ENCODE data around the gene ZMAT2. TPM values are rescaled to one million over a fixed set of nuclear protein-coding genes. Genes with fewer than 3 reads are reported as not detected.

The ZMAT2 gene
- total and polyA plus RNA-seq, 10 of the 15 experiments (the other 5 are each of a cell fraction or from before 2014, with no cell fraction given) = 28.1 to 102 (median 42.9) TPM

DNA sequence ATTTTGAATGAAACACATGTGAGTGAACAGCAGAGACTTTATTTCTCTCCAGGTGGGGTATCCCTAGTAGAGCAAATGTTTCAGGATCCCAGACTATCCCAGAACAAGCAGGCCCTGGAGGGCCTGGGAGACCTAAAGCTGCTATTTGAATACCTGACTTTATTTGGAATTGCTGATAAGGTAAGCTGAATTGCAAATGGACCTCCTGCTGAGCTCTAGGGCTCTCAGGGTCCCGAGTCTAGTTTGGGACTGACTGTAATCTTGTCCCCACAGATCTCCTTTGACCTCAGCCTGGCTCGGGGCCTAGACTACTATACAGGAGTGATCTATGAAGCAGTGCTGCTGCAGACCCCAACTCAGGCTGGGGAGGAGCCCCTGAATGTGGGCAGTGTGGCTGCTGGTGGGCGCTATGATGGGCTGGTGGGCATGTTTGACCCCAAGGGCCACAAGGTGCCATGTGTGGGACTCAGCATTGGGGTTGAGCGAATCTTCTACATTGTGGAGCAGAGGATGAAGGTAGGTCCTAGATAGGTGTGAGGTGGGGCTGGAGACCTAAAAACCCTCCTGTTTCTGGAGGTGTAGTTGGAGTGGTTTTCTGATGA, 3.3 kb upstream of the ZMAT2 start (continued):
- TF ChIP-seq FOXM1 (IDR thresholded peaks at IDR 0.05; ENCODE audit: low read depth, low read length) (no peak), SMAD1 (IDR thresholded peaks at IDR 0.05; ENCODE audit: low read depth, partially characterized antibody) (no peak), ZNF384 (IDR thresholded peaks at IDR 0.05; ENCODE audit: borderline replicate concordance, low read depth, low read length) (no peak), TCF3 (IDR thresholded peaks at IDR 0.05; ENCODE audit: borderline replicate concordance, insufficient read depth, low read depth, low read length) (no peak), TBL1XR1 (IDR thresholded peaks at IDR 0.05; ENCODE audit: low read depth, low read length) (no peak), MYB (IDR thresholded peaks at IDR 0.05; ENCODE audit: borderline replicate concordance, low read depth, low read length) (no peak), MAX (IDR thresholded peaks at IDR 0.05; ENCODE audit: low read depth, low read length) (no peak)

DNA sequence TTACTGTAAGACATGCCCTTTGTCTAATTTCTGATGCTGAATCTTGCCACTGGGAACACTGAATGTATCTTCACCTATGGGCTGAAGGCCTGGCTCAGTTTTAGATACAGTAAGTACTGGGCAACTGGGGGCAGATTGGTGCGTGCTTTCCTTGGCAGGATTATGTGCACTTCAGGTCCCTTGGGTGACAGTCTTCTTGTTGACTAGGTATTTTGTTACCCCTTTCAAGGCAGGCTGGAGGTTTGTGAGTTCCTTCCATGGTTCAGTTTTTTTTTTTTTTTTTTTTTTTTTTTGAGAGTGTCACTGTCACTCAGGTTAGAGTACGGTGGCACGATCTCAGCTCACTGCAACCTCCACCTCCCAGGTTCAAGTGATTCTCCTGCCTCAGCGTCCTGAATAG, 7.6 kb downstream of the ZMAT2 start:
- H3K4me2 ChIP-seq (ENCODE audit: control insufficient read depth, insufficient read depth) = no peak overlapping the region
- no peak overlapping the region for H3K4me3 ChIP-seq
- ATAC-seq = no peak
- H3K9me3 ChIP-seq (replicated peaks; ENCODE audit: control insufficient read depth, insufficient read depth, low read length) = no peaks in the 10 kb centered on the region
- H2AFZ ChIP-seq (ENCODE audit: control insufficient read depth, low read depth, low read length) = no peak overlapping the region
- no peak for FAIRE-seq
- no TSS peak for BruUV-seq (replicated peaks)
- no peak overlapping the region for H3K9ac ChIP-seq (ENCODE audit: control insufficient read depth, insufficient read depth, low read length)
- H4K20me1 ChIP-seq (ENCODE audit: control insufficient read depth, insufficient read depth) = no peaks in the 10 kb centered on the region
- POLR2A ChIA-PET = no interaction called here
- no peak for DNase-seq (ENCODE audit: low read depth, low spot score)
- no peaks in the 10 kb centered on the region for H3K4me1 ChIP-seq (ENCODE audit: control insufficient read depth, insufficient read depth, low read length)
- intact Hi-C loops (cut with micrococcal nuclease; ENCODE audit: unreplicated experiment) = no loop called here
- no peaks in the 10 kb centered on the region for H3K27me3 ChIP-seq (replicated peaks in 1 of 2; ENCODE audit: control insufficient read depth in 2 of 2, insufficient read depth in 2 of 2, low read length in 1 of 2)
- H3K79me2 ChIP-seq (ENCODE audit: control insufficient read depth, insufficient read depth, low read length) = no peaks in the 10 kb centered on the region
- no peak overlapping the region for H3K27ac ChIP-seq (ENCODE audit: control insufficient read depth, insufficient read depth)
- RAD21 ChIA-PET (ENCODE audit: unreplicated experiment) = no interaction called here
- CTCF ChIA-PET = interaction anchor here (1.7 kb wide), 1 partner anchor 11 kb away, joined by 4 read pairs; no protein-coding TSS in a partner anchor
- WGBS (ENCODE audit: insufficient coverage, insufficient replicate concordance, low lambda C conversion rate, missing lambda C conversion rate) = 100% methylated on average over 3 of the region's 4 CpGs
- peaks cover 11 to 24% of the 10 kb centered on the region in 2 experiments for H3K36me3 ChIP-seq (ENCODE audit: control insufficient read depth in 2 of 2, insufficient read depth in 2 of 2, low read length in 1 of 2)
- TF ChIP-seq MLLT1 (IDR thresholded peaks at IDR 0.05) (no peak), NBN (IDR thresholded peaks at IDR 0.05) (no peak), EGR1 (IDR thresholded peaks at IDR 0.05; ENCODE audit: borderline replicate concordance in 1 of 2, low read depth in 2 of 2, low read length in 2 of 2) (no peak), POLR2AphosphoS5 (IDR thresholded peaks at IDR 0.05; ENCODE audit: low read length) (peak; percentile 50; the same call in 1 of the 2 replicates)
- TF ChIP-seq, protein P1, sequence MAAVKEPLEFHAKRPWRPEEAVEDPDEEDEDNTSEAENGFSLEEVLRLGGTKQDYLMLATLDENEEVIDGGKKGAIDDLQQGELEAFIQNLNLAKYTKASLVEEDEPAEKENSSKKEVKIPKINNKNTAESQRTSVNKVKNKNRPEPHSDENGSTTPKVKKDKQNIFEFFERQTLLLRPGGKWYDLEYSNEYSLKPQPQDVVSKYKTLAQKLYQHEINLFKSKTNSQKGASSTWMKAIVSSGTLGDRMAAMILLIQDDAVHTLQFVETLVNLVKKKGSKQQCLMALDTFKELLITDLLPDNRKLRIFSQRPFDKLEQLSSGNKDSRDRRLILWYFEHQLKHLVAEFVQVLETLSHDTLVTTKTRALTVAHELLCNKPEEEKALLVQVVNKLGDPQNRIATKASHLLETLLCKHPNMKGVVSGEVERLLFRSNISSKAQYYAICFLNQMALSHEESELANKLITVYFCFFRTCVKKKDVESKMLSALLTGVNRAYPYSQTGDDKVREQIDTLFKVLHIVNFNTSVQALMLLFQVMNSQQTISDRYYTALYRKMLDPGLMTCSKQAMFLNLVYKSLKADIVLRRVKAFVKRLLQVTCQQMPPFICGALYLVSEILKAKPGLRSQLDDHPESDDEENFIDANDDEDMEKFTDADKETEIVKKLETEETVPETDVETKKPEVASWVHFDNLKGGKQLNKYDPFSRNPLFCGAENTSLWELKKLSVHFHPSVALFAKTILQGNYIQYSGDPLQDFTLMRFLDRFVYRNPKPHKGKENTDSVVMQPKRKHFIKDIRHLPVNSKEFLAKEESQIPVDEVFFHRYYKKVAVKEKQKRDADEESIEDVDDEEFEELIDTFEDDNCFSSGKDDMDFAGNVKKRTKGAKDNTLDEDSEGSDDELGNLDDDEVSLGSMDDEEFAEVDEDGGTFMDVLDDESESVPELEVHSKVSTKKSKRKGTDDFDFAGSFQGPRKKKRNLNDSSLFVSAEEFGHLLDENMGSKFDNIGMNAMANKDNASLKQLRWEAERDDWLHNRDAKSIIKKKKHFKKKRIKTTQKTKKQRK (IDR thresholded peaks at IDR 0.05; ENCODE audit: low read depth, low read length) = no peak
- in situ Hi-C loops (cut with MboI) = no loop called here
- SMC1A ChIA-PET (ENCODE audit: uncharacterized antibody, unreplicated experiment) = interaction anchor here (0.8 to 1.2 kb wide), 3 partner anchors 17 to 19 kb away, joined by 4 to 5 read pairs (median 4); partner anchors contain the start of genes HARS1 and HARS2
